Epidermal melanocyte (primary cell): ENCODE measurements around the gene MCTP1.

ENCODE experiments used
- DNase-seq: peaks from one replicate; pipeline ENCODE4 v3.0.0; 2011; ENCODE audit warnings: low spot score; ENCODE audit not compliant: insufficient read length

Gene MCTP1

DNA sequence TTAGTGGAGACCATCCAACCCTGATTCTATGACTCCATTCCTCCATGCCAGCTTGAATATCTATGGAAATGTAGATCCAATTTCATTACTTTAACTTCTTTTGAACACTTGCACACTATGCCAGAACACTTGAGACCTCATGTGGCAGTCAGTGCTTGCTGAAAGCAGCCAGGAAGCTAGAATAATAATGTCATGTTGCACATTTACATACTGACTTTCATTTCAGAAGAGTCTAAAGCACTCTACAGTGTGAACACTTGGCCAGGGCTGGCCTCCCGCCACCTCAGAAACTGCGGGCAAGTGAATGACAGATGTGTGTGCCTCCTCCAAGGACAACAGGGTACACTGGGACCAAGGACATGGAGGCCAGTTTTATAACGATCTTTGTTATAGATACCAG lies 569.1 kb downstream of the MCTP1 start:
- DNase-seq, result no peak

DNA sequence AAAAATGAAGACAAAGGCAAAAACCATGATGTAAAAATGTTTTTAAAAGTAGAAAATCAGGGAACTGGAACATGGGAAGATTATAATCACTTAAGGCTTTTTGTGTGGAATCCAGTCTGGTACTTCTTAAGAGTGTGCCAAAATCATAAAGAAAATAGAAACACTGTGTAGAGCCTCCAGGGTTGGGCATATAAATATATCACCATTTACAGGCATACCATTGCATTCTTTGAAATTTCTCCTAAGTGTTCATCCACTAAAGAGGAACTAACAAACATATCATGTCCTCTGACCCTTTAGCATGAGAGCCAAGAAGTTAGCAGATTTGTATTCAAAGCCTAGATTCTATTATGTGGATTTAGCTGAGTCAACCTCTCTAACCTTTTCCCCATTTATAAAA lies 573.1 kb downstream of the MCTP1 start:
- DNase-seq, result no peak

GRCh38 chr5:94709277-94709676 lies 575.6 kb downstream of the MCTP1 start:
- no peak for DNase-seq

- DNase-seq, result no peak
These were observed 577.5 kb downstream of the MCTP1 start for GRCh38 chr5:94707359-94707758.

DNA sequence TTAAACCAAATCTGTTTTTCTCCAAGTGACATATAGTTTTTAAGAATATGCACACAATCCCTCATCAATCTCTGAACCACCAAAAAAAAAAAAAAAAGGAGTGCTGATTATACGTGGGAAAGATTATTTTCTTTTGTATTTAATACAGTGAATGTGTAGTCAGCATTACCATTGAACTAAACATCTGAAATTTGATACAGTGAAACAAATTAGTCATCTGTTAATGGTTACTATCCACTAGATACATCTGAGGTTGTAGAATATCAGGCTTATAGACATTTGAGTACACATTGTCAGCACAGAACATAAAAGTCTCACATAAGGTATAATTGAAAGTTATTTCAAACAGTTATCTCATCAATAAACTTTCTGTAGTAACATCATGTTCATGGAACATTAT lies 579.5 kb downstream of the MCTP1 start:
- no peak for DNase-seq

- no peak for DNase-seq
These were observed 582.2 kb downstream of the MCTP1 start for GRCh38 chr5:94702729-94703128.

DNA sequence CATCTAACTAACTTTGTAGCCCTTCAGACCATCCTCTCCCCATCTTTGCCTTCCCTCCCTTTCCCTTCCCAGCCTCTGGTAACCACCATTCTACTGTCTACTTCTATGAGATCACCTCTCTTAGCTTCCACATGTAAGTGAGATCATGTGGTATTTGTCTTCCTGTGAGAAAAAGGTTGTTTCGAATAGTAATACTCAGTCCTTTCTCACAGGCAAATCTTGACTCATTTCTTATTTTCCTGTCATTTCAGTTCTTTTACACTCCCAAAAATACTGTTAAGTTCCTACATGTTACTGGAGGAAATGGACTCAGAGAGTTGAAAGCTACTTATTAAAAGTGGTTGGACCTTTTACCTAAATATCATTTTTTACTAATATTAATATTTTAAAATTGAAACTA lies 584.3 kb downstream of the MCTP1 start:
- DNase-seq, result no peak

GRCh38 chr5:94699562-94699961 lies 585.3 kb downstream of the MCTP1 start:
- DNase-seq, result no peak

GRCh38 chr5:94698197-94698596 lies 586.7 kb downstream of the MCTP1 start:
- DNase-seq, result no peak

DNA sequence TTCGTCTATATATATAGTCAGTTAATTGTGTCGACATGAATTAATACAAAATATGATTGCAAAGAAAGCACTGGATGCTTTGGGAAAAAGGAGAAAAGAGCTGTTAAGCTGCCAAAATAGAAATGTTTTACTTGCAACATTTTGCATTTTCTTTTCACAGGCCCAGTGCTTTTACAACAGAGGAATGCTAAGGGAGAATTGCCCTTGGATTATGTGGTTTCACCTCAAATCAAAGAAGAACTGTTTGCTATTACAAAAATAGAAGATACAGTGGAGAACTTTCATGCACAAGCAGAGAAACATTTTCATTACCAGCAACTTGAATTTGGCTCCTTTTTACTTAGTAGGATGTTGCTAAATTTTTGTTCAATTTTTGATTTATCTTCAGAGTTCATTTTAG lies 590.2 kb downstream of the MCTP1 start:
- no peak for DNase-seq

- DNase-seq, result no peak
These were observed 591.0 kb downstream of the MCTP1 start for GRCh38 chr5:94693845-94694370.

- DNase-seq, result no peak
These were observed 591.7 kb downstream of the MCTP1 start for GRCh38 chr5:94693043-94693822.

- no peak for DNase-seq
These were observed 592.3 kb downstream of the MCTP1 start for GRCh38 chr5:94692581-94692980.

- DNase-seq, result no peak
These were observed 592.9 kb downstream of the MCTP1 start for GRCh38 chr5:94691949-94692348.

DNA sequence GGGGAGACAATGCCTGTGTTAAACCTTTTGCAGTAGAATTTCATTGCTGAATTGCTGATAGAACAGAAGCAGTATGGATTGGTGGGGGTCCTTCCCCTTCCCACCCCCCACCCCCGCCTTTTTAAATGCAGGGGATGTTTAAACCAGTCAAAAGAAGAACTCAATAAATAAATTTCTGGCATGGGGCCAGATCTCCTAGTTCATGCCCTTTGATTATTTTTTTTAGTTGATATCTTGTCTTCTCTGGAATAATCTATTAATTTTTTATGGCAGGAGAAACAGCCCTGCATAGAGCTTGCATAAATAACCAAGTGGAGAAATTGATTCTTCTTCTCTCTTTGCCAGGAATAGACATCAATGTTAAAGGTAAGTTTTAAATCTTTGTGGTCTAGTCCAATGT lies 593.6 kb downstream of the MCTP1 start:
- DNase-seq, result no peak

DNA sequence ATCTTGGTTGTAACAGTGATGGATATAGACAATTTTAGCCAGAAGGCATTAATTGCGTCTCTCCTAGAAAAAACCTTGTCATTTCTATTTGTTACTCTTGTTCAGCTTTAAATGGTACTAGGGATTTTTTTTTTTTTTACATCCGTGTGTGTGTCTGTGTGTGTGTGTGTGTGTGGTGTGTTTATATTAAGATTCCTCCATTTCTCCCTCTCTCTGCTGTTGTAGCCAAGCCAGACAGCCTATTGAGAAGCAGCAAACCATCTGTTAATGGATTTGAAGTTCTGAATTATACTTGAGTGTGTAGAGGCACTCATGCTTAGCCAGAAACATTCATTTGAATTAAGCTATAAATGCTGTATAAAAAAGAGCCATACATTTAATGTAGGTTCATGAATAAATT lies 594.1 kb downstream of the MCTP1 start:
- no peak for DNase-seq

DNA sequence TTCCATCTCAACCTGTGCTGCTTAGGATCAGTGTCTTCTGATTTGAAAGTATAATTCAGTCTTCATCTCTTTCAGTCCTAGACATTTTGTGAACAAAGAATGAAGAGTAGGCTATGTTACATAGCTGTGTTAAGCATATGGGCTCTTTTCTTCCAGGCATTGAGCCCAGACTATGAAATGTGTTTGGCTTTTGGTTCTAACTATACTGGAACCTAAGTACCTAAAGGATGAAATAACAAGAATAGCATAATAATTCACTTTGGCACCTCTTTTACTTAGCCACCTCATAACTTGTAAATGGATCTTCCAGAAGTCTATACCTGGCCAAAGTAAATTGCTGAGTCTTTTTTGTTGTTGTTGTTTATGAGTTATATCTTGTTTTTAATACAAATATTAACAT lies 595.0 kb downstream of the MCTP1 start:
- no peak for DNase-seq

DNA sequence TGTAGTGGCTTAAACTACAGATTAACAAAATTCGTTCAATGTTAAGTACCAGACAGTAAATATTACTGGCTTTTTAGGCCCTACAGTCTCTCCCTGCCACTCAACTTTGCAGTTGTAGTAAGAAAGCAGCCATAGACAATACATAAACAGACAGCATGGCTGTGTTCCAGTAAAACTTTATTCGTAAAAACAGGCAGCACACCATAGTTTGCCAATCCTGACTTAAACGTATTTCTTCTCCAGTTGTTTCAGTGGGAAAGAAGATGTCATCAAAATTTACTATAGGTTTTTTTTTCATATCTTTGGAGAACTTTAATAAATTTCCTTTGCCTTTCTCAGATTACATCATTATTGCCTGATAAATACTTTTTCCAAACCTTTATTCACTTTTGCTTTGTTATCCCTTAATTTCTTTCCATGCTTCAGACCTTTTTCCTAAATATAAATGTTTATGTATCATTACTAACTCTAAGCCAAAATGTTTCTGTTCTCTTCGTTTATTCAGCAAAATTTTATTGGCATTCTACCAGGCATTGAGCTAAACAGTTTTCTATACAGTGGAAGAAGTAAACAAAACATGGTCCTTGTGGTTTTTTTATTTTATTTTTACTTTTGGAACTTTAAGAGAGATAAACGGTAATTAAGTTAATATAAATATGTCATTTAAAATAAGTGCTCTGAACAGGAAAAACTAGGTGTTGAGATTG lies 601.9 kb downstream of the MCTP1 start:
- no peak for DNase-seq

DNA sequence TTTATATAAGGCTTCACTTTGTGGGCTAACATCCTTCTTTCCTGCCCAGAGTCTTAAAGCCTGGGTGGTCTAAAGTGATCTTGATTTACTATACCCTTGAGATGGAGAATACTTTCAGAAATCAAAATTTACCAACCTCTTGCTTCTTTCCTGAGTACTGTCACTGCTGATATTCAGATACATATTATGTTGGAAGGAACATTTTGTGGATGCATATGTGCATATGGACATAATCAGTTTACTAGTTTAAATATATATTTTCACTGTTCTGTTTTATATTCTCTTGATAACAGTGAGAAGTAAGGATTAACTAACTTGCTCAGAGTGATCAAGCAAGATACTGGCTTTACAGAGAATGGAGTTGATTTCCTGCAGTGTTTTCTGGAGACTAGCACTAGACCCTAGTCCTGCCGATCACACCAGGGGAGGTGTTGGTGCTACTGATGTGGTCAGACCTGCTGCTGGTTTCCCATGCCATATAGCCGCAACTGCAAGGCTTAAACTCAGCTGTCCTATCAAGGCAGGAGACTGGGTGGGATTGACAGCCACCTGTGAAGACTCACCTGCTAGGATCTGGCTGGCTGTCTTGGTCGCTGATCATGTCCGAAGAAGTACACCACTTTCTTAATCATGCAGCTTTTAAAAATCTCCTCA lies 608.8 kb downstream of the MCTP1 start:
- DNase-seq, result no peak

GRCh38 chr5:94674490-94675382 lies 610.2 kb downstream of the MCTP1 start:
- DNase-seq, result no peak

DNA sequence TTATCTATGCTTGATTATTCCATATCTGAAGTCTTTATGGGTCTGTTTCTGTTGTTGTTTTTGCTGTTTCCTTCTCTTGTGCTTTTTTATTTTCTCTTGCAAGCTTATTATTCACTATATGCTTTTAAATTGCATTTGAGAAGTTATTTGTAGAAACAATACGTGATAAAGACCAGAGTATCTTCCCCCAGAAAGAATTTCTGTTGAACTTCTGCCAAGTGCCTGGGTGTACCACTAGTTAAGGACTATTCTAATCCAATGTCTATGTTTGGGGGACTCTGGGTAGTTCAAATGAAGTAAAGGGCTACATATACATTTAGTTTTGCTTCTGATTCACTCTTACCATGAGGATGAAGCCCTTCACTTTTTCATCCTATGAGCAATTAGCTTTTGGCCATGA lies 612.1 kb downstream of the MCTP1 start:
- no peak for DNase-seq
